Kasumi-1 (cell line): ENCODE results near the gene DLK2.
"Not testable (repeated sequence)": the region's sequence is repeated elsewhere in the genome, so short reads cannot be mapped to it uniquely, and the experiment has no call there.

Experiments used
- DNase-seq, 2 experiments: peaks; one replicate each; lab custom pipeline; 2025; lab: John Stamatoyannopoulos, UW

DLK2 gene

GRCh38 chr6:43481075-43481474 lies 25.7 kb upstream of the DLK2 start:
- no peak for DNase-seq

GRCh38 chr6:43478008-43478372 lies 22.6 kb upstream of the DLK2 start:
- DNase-seq, result no peak

DNA sequence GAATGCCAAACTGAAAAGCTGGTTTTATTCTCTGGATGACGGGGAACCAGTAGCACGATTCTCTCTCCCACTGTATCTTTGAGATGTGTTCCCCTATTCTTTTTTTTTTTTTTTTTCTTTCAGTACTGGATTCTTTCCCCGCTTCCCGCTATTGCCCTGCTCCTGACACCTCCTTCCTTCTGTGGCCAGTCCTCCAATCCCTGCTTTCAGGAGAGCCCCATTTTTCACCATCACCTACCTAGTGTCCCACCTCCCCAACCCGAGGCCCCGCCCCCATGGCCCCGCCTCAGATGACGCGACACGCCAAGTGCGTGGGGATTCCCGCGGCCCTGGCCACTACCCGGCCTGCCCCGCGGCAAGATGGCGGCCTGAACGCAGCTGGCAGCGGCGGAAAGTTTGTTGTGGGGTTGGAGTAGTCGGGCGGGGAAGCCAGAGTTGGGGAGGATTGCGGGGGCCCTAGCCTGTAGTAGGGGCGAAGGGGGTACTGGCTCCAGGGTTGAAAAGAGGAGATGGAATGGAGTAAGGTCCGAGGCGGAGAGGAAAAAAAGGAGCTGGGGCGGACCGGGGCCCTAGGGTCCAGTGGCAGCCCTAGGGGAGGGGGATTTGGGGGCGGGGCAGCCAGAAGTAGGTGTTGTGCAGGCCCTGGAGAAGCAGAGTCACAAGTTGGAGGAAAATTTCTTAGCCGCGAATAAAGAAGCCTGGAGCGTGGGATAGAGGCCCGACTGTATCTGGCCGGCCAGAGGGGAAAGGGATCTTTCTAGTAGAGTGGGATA lies 22.1 kb upstream of the DLK2 start, which contains the start of gene TJAP1:
TJAP1 (plus strand) TSS at position 336 of the 773 bp plus-strand sequence. CDS start 21,432 bp downstream, outside the sequence.
- peak; percentile 64 to 70 for DNase-seq

DNA sequence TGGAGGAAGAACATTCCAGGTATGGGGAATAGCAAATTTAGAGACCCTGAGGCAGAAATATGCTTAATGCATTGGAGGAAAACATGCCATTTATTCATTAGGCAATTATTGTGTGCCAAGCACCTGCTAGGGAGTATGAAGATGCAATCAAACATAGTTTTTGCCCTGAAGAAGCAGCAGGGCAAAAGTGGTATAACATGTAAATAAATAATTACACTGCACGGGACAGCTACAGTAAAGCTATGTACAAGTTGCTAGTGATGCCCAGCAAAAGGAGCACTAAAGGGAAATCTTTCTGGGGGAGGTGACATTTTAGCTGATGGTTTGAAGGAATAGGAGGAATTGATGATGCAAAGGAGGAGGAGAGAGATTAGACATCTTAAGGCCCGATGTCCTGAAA lies 21.4 kb upstream of the DLK2 start:
- DNase-seq, result peak in 1 of 2 experiments; percentile 36

DNA sequence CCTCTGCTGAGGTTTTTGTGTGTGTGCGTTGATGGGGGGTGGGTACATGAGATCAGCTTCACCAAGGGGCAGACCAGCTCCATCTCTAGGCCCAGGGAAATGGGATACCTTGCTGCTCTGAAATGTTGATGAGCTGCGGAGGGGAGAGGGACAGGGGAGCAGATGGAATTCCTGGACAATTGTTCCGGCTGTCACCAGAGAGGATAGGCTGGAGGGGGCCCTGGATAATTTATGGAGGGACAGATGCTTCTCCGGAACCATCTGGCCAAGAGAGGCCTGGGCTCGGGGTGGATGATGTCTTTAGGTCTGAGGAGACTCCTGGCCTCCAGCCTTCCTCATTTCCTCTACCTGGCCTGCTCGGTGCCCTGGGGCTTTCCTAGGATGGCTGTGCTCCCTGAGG lies 20.2 kb upstream of the DLK2 start:
- DNase-seq, result no peak

GRCh38 chr6:43472515-43472914 lies 17.2 kb upstream of the DLK2 start:
- DNase-seq, result no peak

DNA sequence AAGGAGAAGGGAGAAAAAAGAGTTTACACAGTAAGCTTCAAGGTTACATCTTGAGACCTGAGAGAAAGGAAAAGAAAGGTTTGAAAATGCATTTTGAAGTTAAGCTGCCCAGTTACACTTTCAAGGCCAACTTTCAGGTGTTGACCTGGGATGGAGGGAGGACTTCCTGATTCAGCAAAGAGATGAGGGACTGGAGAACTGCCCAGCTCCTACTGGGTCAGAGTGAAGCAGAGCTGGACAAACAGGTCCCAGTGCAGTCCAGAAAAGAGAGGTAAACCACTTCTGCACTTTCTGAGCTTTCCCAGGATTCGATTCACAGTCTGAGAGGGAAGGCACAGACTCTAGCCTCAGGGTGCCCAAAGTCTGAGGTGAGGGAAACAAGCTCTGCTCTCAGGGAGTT lies 16.1 kb upstream of the DLK2 start:
- no peak for DNase-seq

DNA sequence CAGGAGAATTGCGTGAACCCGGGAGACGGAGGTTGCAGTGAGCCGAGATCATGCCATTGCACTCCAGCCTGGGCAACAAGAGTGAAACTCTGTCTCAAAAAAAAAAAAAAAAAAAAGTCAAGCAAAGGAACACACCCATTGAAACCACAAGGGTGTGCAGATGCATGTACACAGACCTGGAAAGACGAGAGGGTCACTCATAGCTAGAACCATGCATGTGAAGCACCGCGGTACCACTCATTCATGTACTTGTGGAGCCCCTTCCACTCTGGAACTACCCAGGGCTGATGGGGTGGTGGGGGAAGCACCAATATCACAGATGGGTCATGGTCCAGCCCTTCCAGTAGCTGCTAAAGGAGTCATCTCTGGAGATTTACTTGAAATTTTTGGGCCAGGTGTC lies 14.6 kb upstream of the DLK2 start:
- no peak for DNase-seq

DNA sequence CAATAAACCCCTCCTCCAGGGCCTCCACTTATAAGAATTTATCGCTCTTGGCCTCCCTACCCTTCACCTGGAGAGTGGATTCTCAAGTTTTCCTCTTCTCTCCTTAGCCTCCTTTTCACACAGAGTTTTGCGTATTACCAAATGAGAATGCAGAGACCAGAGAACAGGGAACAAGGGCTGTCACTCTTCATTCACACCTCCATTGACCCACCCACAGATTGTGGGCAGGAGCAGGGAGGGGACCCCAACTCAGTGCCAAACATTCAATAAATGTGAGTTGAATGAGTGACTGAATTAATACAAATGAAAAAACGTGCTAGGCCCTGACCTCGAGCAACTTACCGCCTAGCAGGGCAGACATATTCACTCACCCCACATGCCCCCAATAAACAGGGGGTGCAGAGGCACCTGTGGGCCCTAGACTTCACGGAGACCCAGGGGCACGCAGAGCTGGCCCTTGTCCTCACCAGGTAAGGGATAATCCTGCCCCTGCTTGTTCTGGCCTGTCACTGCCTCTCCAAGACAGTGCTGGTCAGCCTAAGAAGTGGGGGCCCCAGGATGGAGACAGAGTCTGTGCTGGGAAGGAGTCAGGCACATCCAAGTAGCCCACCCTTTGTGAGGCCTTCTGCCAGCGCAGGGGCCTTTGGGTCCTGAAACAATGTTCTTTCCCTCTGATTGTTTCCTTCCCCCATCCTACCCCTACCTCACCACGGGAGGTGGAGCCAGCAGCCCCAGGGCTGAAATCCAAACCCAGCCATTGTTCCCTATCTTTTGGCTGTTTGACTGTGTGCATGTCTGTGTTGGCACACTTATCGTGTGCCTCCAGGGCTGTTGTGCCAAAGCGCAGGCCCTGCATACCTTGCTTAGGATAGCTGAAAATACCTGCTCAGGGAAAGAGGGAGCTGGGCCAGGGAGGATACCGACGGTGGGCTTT lies 13.7 kb upstream of the DLK2 start:
- DNase-seq, result no peak

DNA sequence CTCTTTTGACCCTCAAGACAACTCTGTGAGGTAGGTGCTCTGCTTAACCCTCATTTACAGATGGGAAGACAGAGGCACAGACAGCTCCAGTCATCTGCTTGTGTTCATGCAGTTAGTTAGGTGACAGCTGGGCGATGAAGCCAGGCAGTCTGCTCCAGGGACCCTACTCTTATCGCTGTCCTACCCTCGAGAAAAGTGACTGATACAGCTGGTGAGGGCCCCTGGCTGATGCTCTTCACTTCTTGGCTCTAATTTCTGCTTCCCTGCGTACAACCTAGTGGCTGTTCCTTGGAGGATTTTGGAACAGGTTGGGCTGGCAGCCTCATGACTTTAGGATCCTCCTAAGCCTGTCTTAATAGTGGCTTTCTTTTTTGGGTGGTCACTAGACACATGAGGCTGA lies 12.9 kb upstream of the DLK2 start:
- DNase-seq, result no peak

DNA sequence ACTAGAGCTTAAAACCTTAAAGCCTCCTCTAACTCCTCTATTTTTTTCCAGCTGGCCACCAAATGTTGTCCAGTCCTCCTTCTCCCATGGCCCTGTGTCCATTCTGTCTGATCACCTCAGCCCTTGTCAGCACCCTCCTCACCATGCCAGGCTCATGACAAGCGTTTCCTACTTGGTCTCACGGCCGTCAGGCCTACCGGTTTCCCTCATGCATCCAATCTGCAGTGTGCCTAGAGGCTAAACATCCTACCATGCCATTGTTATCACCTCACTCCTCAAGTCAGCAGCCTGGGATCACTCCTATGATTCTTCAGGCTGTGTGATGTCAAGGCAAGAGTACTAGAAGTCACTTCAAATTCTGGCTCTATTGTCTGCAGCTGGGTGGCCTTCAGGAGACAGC lies 12.4 kb upstream of the DLK2 start:
- no peak for DNase-seq

GRCh38 chr6:43467265-43467664 lies 11.9 kb upstream of the DLK2 start:
- not testable (repeated sequence) for DNase-seq

GRCh38 chr6:43465948-43466347 lies 10.6 kb upstream of the DLK2 start:
- no peak for DNase-seq

GRCh38 chr6:43464337-43464736 lies 9.0 kb upstream of the DLK2 start:
- DNase-seq, result no peak

GRCh38 chr6:43461936-43462335 lies 6.6 kb upstream of the DLK2 start:
- DNase-seq, result no peak

- DNase-seq, result no peak
Observed at GRCh38 chr6:43460032-43460431, 4.7 kb upstream of the DLK2 start.

GRCh38 chr6:43459535-43459934 lies 4.2 kb upstream of the DLK2 start:
- no peak for DNase-seq

GRCh38 chr6:43458154-43458553 lies 2.8 kb upstream of the DLK2 start:
- not testable (repeated sequence) for DNase-seq

- DNase-seq, result peak; percentile 10 to 11
Observed at GRCh38 chr6:43457643-43458042, 2.3 kb upstream of the DLK2 start.

DNA sequence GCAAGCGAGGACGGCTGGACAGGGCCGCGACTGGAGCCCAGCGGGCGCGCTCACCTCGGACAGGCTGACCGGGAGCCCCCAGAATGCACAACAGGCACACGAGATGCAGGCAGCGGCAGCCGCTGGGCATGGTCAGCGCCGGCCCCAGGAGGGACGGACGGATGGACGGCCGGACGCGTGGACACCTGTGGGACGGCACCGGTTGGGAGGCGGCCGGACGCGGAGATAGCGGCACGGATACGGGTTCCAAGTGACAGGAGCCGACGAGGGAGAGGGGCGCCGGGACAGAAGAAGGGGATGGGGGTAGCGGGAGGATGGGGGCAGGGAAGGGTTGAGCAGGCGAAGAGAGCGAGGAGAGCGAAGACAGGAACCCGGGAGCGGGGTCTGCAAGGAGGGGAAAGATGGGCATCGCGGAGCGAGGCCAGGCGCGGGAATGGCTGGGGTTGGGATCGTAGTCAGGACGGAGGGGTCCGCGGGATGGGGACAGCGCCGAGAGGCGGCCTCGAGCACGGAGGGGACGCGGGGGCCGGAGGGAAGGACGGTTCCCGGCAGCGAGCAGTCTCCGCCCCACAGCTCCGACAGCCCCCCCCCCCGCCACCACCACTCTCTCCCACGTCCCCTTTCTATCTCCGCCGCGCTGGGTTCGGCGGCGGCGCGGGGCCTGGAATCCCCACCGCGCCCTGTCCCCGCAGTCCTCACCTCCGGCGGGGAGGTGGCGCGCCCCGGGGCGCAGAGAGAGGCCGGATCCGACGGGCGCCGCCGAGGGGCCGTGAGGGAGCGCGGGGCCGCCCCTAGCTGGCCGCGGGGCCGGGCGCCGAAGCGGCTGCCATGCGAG lies 435 bp downstream of the DLK2 start:
- peak; percentile 21 to 35 for DNase-seq

GRCh38 chr6:43454290-43454695 lies 1.1 kb downstream of the DLK2 start:
- peak; percentile 38 to 45 for DNase-seq

- no peak for DNase-seq
Observed at GRCh38 chr6:43453831-43454230, 1.5 kb downstream of the DLK2 start.
